Karpas-422 (cell line): ENCODE results near the gene WDR17. TPM values are rescaled to one million over a fixed set of nuclear protein-coding genes. Genes with fewer than 3 reads are reported as not detected.

ENCODE experiments used
- DNase-seq: peaks from one replicate; pipeline ENCODE4 v3.0.0-alpha.2; 2015
- H2AFZ ChIP-seq: fragments of 200-600 bp; sonication (generic); 2 replicates; pipeline ENCODE4 v1.6.1; 2014; ENCODE audit warnings: antibody characterized with exemption, low read length, mixed read lengths
- H3K27ac ChIP-seq: fragments of 200-600 bp; sonication (generic); 2 replicates; pipeline ENCODE4 v1.5.1; 2014; ENCODE audit warnings: mild to moderate bottlenecking, low read length, moderate library complexity
- H3K27me3 ChIP-seq: fragments of 200-600 bp; sonication (generic); 2 replicates; pipeline ENCODE4 v1.6.1; 2014; ENCODE audit warnings: low read length, mixed read lengths
- H3K36me3 ChIP-seq: fragments of 200-600 bp; sonication (generic); 2 replicates; pipeline ENCODE4 v1.6.1; 2014; ENCODE audit warnings: low read length, mixed read lengths; ENCODE audit not compliant: insufficient read depth
- H3K4me1 ChIP-seq: fragments of 200-600 bp; sonication (generic); 2 replicates; pipeline ENCODE4 v1.6.1; 2014; ENCODE audit warnings: mild to moderate bottlenecking, low read length, mixed read lengths
- H3K4me2 ChIP-seq: fragments of 200-600 bp; sonication (generic); 2 replicates; pipeline ENCODE4 v1.6.1; 2014; ENCODE audit warnings: low read length, low read depth, mild to moderate bottlenecking; ENCODE audit not compliant: poor library complexity, severe bottlenecking
- H3K4me3 ChIP-seq: fragments of 200-600 bp; sonication (generic); 2 replicates; pipeline ENCODE4 v1.5.1; 2014; ENCODE audit warnings: mild to moderate bottlenecking, antibody characterized with exemption, low read length, mixed read lengths
- H3K79me2 ChIP-seq: fragments of 200-600 bp; sonication (generic); 2 replicates; pipeline ENCODE4 v1.6.1; 2014; ENCODE audit warnings: mild to moderate bottlenecking, low read length, mixed read lengths
- H3K9ac ChIP-seq: fragments of 200-600 bp; sonication (generic); 2 replicates; pipeline ENCODE4 v1.6.0; 2014; ENCODE audit warnings: low read length
- H3K9me2 ChIP-seq: fragments of 200-600 bp; sonication (generic), shearing (Covaris generic); replicated peaks from 2 replicates; pipeline ENCODE4 v1.6.0; 2014; ENCODE audit warnings: mild to moderate bottlenecking, low read length, moderate library complexity; ENCODE audit not compliant: insufficient read depth
- H3K9me3 ChIP-seq: fragments of 300-700, 200-600 bp; sonication (generic); 2 replicates; pipeline ENCODE4 v1.6.1; 2014; ENCODE audit warnings: low read length, mixed read lengths
- H4K20me1 ChIP-seq: fragments of 200-600 bp; sonication (generic); 2 replicates; pipeline ENCODE4 v1.6.1; 2014; ENCODE audit warnings: mild to moderate bottlenecking, antibody characterized with exemption, low read length, low read depth; ENCODE audit not compliant: insufficient read depth
- total RNA-seq: library from RNA; depleted of rRNA; stranded (reverse); fragments of >200 nt; shearing (Covaris generic); gene quantifications from 2 replicates; pipeline ENCODE4 v1.2.3, GENCODE V29; 2014; ENCODE audit warnings: low replicate concordance; rRNA removed

Gene WDR17
- 2.2 and 3.8 TPM in 2 replicates for total RNA-seq

GRCh38 chr4:176065435-176066291 is at the start of gene WDR17:
Gene WDR17, plus strand, starts transcription at chr4:176065841. Its CDS starts 45,740 bp downstream, at chr4:176111581.
- peak within 1 kb of the TSS; percentile 81 for H3K4me2 ChIP-seq
- H3K27ac ChIP-seq = no peak within 1 kb of the TSS
- H3K36me3 ChIP-seq = no peaks in the 10 kb centered on the region
- H3K9me3 ChIP-seq = no peaks in the 10 kb centered on the region
- H3K9ac ChIP-seq = peak within 1 kb of the TSS; percentile 62
- peak; percentile 93 for DNase-seq
- no peaks in the 10 kb centered on the region for H3K79me2 ChIP-seq
- H3K4me1 ChIP-seq = peaks cover 5% of the 10 kb centered on the region
- H3K9me2 ChIP-seq = no peaks in the 10 kb centered on the region
- H3K27me3 ChIP-seq = no peaks in the 10 kb centered on the region
- H3K4me3 ChIP-seq = peak within 1 kb of the TSS; percentile 74
- no peaks in the 10 kb centered on the region for H4K20me1 ChIP-seq
- H2AFZ ChIP-seq = peak within 1 kb of the TSS; percentile 97

- no peak overlapping the region for H3K27ac ChIP-seq
- no peaks in the 10 kb centered on the region for H3K79me2 ChIP-seq
- no peaks in the 10 kb centered on the region for H3K27me3 ChIP-seq
- no peak for DNase-seq
- peaks cover 3% of the 10 kb centered on the region; the same call in 1 of the 2 replicates for H3K4me1 ChIP-seq
- H3K36me3 ChIP-seq = no peaks in the 10 kb centered on the region
- no peak overlapping the region for H3K4me2 ChIP-seq
- no peak overlapping the region for H2AFZ ChIP-seq
- no peaks in the 10 kb centered on the region for H3K9me3 ChIP-seq
- no peak overlapping the region for H3K4me3 ChIP-seq
- H4K20me1 ChIP-seq = no peaks in the 10 kb centered on the region
- no peak overlapping the region for H3K9ac ChIP-seq
- H3K9me2 ChIP-seq = no peaks in the 10 kb centered on the region
These were observed 49.0 kb upstream of the WDR17 start for GRCh38 chr4:176016601-176017000.

GRCh38 chr4:176020481-176021085 is 45.1 kb upstream of the WDR17 start:
- no peak overlapping the region for H3K9ac ChIP-seq
- H4K20me1 ChIP-seq = no peaks in the 10 kb centered on the region
- no peaks in the 10 kb centered on the region for H3K9me2 ChIP-seq
- no peak overlapping the region for H3K27ac ChIP-seq
- no peaks in the 10 kb centered on the region for H3K27me3 ChIP-seq
- no peak overlapping the region for H2AFZ ChIP-seq
- no peak for DNase-seq
- H3K4me1 ChIP-seq = no peaks in the 10 kb centered on the region
- H3K4me2 ChIP-seq = no peak overlapping the region
- H3K79me2 ChIP-seq = no peaks in the 10 kb centered on the region
- no peaks in the 10 kb centered on the region for H3K36me3 ChIP-seq
- no peaks in the 10 kb centered on the region for H3K9me3 ChIP-seq
- no peak overlapping the region for H3K4me3 ChIP-seq

GRCh38 chr4:176030391-176030790 is 35.2 kb upstream of the WDR17 start:
- no peak for DNase-seq
- Histone ChIP-seq H3K9ac (no peak overlapping the region), H3K4me3 (no peak overlapping the region), H3K4me1 (no peaks in the 10 kb centered on the region), H4K20me1 (no peaks in the 10 kb centered on the region), H3K36me3 (no peaks in the 10 kb centered on the region), H3K9me3 (no peaks in the 10 kb centered on the region), H3K9me2 (no peaks in the 10 kb centered on the region), H3K4me2 (no peak overlapping the region), H3K27ac (no peak overlapping the region), H3K27me3 (no peaks in the 10 kb centered on the region), H2AFZ (no peak overlapping the region), H3K79me2 (no peaks in the 10 kb centered on the region)

GRCh38 chr4:176031922-176032321 is 33.7 kb upstream of the WDR17 start:
- Histone ChIP-seq H3K27ac (no peak overlapping the region), H3K36me3 (no peaks in the 10 kb centered on the region), H3K79me2 (no peaks in the 10 kb centered on the region), H4K20me1 (no peaks in the 10 kb centered on the region), H3K4me1 (no peaks in the 10 kb centered on the region), H2AFZ (no peak overlapping the region), H3K27me3 (no peaks in the 10 kb centered on the region), H3K4me2 (no peak overlapping the region), H3K9me2 (no peaks in the 10 kb centered on the region), H3K9ac (no peak overlapping the region), H3K4me3 (no peak overlapping the region), H3K9me3 (no peaks in the 10 kb centered on the region)
- DNase-seq = no peak

- Histone ChIP-seq H3K27ac (no peak overlapping the region), H3K4me3 (no peak overlapping the region)
- no peak for DNase-seq
These were observed 33.2 kb upstream of the WDR17 start for GRCh38 chr4:176032454-176032853.

GRCh38 chr4:176034499-176034898 is 31.1 kb upstream of the WDR17 start:
- Histone ChIP-seq H3K36me3 (no peaks in the 10 kb centered on the region), H3K4me1 (no peaks in the 10 kb centered on the region), H3K79me2 (no peaks in the 10 kb centered on the region), H3K9ac (no peak overlapping the region), H3K9me3 (no peaks in the 10 kb centered on the region), H3K9me2 (no peaks in the 10 kb centered on the region), H3K27ac (no peak overlapping the region), H3K27me3 (no peaks in the 10 kb centered on the region), H3K4me3 (no peak overlapping the region), H4K20me1 (no peaks in the 10 kb centered on the region), H3K4me2 (no peak overlapping the region), H2AFZ (no peak overlapping the region)
- peak; percentile 60 for DNase-seq

More at GRCh38 chr4:176032454-176032853, 33.2 kb upstream of the WDR17 start:
- H3K4me2 ChIP-seq = no peak overlapping the region
- no peaks in the 10 kb centered on the region for H3K9me2 ChIP-seq
- no peaks in the 10 kb centered on the region for H3K36me3 ChIP-seq
- no peaks in the 10 kb centered on the region for H3K27me3 ChIP-seq
- H3K4me1 ChIP-seq = no peaks in the 10 kb centered on the region
- H2AFZ ChIP-seq = no peak overlapping the region
- no peaks in the 10 kb centered on the region for H4K20me1 ChIP-seq
- no peak overlapping the region for H3K9ac ChIP-seq
- no peaks in the 10 kb centered on the region for H3K9me3 ChIP-seq
- no peaks in the 10 kb centered on the region for H3K79me2 ChIP-seq

GRCh38 chr4:176034936-176035335 is 30.7 kb upstream of the WDR17 start:
- Histone ChIP-seq H3K36me3 (no peaks in the 10 kb centered on the region), H3K4me1 (no peaks in the 10 kb centered on the region), H3K79me2 (no peaks in the 10 kb centered on the region), H3K27me3 (no peaks in the 10 kb centered on the region), H2AFZ (no peak overlapping the region), H3K4me3 (no peak overlapping the region), H3K9me3 (no peaks in the 10 kb centered on the region), H3K9me2 (no peaks in the 10 kb centered on the region), H3K9ac (no peak overlapping the region), H3K4me2 (no peak overlapping the region), H3K27ac (no peak overlapping the region), H4K20me1 (no peaks in the 10 kb centered on the region)
- DNase-seq = no peak
